ENCODE results near the gene OR6C4.

- TF ChIP-seq CTCF (IDR thresholded peaks at IDR 0.05; ENCODE audit: insufficient read depth, low read length, poor library complexity, severe bottlenecking): no peak
- no peak for TF ChIP-seq EZH2phosphoT487 (conservative IDR thresholded peaks at IDR 0.05; ENCODE audit: low read length)
Measured at GRCh38 chr12:55516391-55516790, 33.0 kb upstream of the OR6C4 start.
